Spinal cord (tissue), 10 donors: ENCODE results near the gene CRIP3. TPM values are rescaled to one million over a fixed set of nuclear protein-coding genes. Genes with fewer than 3 reads are reported as not detected.
"Not testable (repeated sequence)": the region's sequence is repeated elsewhere in the genome, so short reads cannot be mapped to it uniquely, and the experiment has no call there.

Experiments
- DNase-seq, 6 donors: peaks; one replicate each; pipeline versions ENCODE4 v3.0.0 to v3.0.0-alpha.2; 2013 to 2015; ENCODE audit warnings: low spot score in 6 of 6, low read depth in 4 of 6
- H3K27ac ChIP-seq: one replicate; pipeline ENCODE4 v1.5.1; 2013; ENCODE audit warnings: low read depth, low read length, control low read depth
- H3K27me3 ChIP-seq: one replicate; pipeline ENCODE4 v1.6.1; 2013; ENCODE audit warnings: low read length; ENCODE audit not compliant: control insufficient read depth, insufficient read depth
- H3K36me3 ChIP-seq: one replicate; pipeline ENCODE4 v1.6.1; 2013; ENCODE audit warnings: low read length; ENCODE audit not compliant: control insufficient read depth, insufficient read depth
- H3K4me1 ChIP-seq: one replicate; pipeline ENCODE4 v1.6.1; 2013; ENCODE audit warnings: low read length; ENCODE audit not compliant: control insufficient read depth, insufficient read depth
- H3K4me3 ChIP-seq: one replicate; pipeline ENCODE4 v1.5.1; 2013; ENCODE audit warnings: low read depth, low read length, control low read depth
- H3K9me3 ChIP-seq: one replicate; pipeline ENCODE4 v1.6.1; 2013; ENCODE audit warnings: low read length; ENCODE audit not compliant: control insufficient read depth, insufficient read depth
- WGBS: methylation state at CpG from one replicate; pipeline ENCODE4 v1.1.5; 2013; ENCODE audit warnings: missing lambda C conversion rate; ENCODE audit not compliant: insufficient coverage; 5-methylcytosine and 5-hydroxymethylcytosine counted together
- long read RNA-seq, 4 donors: transcript quantifications; one replicate each; lab custom pipeline, GENCODE V29; 2026
- polyA plus RNA-seq, 2 donors: library from polyadenylated mRNA; unstranded; fragments of 120-200 nt; gene quantifications; one replicate each; pipeline ENCODE4 v1.2.1, GENCODE V29; 2013; ENCODE audit not compliant: insufficient read length in 2 of 2
- total RNA-seq, 2 donors: library from RNA; depleted of rRNA in 1 of 2; stranded (reverse); fragments of 120-200 nt in 1 of 2; fragments of >200 nt in 1 of 2; gene quantifications; one replicate each; pipeline versions ENCODE4 v1.2.3 to v1.2.4, GENCODE V29; 2013 to 2014
- donor health status: healthy.

CRIP3 gene
- total RNA-seq (1 to 10 TPM; 5.7 to 8.4 TPM), polyA plus RNA-seq (10 to 100 TPM; 18.6 to 39.9 TPM)
- long read RNA-seq, donor 1, partial matches to known transcripts: 0 of 3 reads
- long read RNA-seq, donor 1, other reads (novel, unspliced or antisense): 0 of 3 reads
- long read RNA-seq, donor 2: 0 reads
- long read RNA-seq, donor 3, partial matches to known transcripts: 0 of 1 reads
- long read RNA-seq, donor 3, other reads (novel, unspliced or antisense): 0 of 1 reads
- long read RNA-seq, donor 4: 0 reads

DNA sequence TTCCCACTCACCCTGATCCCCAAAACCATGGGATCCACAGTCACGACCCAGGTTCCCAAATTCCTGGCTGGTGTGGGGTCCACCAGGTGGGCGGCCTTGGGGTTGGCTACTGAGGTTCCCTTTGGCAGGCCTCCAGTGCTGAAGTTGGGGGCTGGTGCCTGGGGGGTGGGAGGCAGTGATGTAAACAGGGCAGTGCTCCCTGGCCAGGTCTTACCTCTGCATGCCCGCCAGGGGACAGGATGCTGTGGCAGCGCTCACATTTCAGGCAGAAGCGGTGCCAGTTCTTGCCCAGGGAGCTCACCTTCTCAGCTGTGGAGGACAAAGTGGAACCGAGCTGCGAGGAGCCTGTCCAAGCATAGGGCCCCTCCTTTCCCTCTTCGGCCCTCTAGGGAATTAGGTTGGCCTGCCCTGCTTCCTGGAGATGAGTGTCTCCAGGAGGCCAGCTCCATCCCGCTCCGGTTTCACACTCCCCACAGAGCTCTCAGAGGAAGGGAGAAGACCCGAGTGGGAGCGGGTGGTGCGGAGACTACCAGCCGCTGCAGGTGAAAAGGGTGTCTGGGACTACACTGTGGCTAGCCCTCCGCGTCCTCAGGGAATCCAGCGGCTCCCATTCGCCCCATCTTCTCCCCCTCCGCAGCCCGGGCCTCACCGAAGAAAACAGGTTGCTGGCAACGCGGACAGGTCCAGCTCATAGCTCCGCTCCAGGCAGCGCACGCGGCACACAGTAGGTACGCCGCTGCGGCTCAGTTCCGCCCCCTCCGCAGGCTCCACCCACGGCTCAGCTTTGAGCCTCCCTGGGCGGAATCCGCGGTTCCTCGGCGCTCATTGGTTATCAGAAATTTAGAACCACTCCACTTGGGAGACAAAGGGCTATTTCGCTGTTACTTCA, at the start of gene CRIP3:
Gene CRIP3, minus strand, starts transcription at position 726 of the 889 bp plus-strand sequence. Its CDS starts 34 bp downstream, at position 692.
- no peak within 1 kb of the TSS for H3K27ac ChIP-seq
- 8% methylated on average over 38 of the region's 39 CpGs for WGBS
- H3K4me3 ChIP-seq: peak within 1 kb of the TSS; percentile 34
- no peaks in the 10 kb centered on the region for H3K27me3 ChIP-seq
- peaks cover 10% of the 10 kb centered on the region for H3K36me3 ChIP-seq
- peak in 3 of 6 donors; percentile 15 to 83 (median 60) for DNase-seq
- no peaks in the 10 kb centered on the region for H3K9me3 ChIP-seq
- H3K4me1 ChIP-seq: peaks cover 14% of the 10 kb centered on the region

- no peaks in the 10 kb centered on the region for H3K27me3 ChIP-seq
- no peaks in the 10 kb centered on the region for H3K9me3 ChIP-seq
- H3K36me3 ChIP-seq: peaks cover 35% of the 10 kb centered on the region
- no peak overlapping the region for H3K4me3 ChIP-seq
- no peaks in the 10 kb centered on the region for H3K4me1 ChIP-seq
- H3K27ac ChIP-seq: no peak overlapping the region
- DNase-seq: no peak
- no CpG with 5 or more reads among the region's 2 CpGs for WGBS
These were observed 47.4 kb upstream of the CRIP3 start for GRCh38 chr6:43355862-43356590.

DNA sequence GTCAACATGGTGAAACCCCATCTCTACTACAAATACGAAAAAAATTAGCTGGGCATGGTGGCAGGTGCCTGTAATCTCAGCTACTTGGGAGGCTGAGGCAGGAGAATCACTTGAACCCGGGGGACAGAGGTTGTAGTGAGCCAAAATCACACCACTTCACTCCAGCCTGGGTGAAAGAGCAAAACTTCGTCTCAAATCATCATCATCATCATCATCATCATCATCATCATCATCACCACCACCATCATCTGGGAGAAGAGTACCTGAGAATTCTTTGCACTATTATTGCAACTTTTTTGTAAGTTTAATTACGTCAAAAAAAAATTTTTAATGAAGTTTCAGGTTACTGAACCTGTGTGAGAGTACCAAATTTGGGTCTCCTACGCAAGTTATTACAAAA, 43.3 kb upstream of the CRIP3 start:
- not testable (repeated sequence) for H3K4me3 ChIP-seq, H3K27me3 ChIP-seq, H3K27ac ChIP-seq, H3K9me3 ChIP-seq, DNase-seq, H3K4me1 ChIP-seq
- 100% methylated on average over 1 of the region's 5 CpGs for WGBS
- peaks cover 49% of the 10 kb centered on the region for H3K36me3 ChIP-seq

- Histone ChIP-seq H3K27me3 (no peaks in the 10 kb centered on the region), H3K27ac (no peak overlapping the region), H3K9me3 (no peaks in the 10 kb centered on the region), H3K36me3 (peaks cover 46% of the 10 kb centered on the region), H3K4me1 (no peaks in the 10 kb centered on the region), H3K4me3 (no peak overlapping the region)
- 49% methylated on average over 2 of the region's 3 CpGs for WGBS
- DNase-seq: no peak
These were observed 38.8 kb upstream of the CRIP3 start for GRCh38 chr6:43347444-43347843.

- Histone ChIP-seq H3K36me3 (peaks cover 50% of the 10 kb centered on the region), H3K4me3 (no peak overlapping the region), H3K27me3 (no peaks in the 10 kb centered on the region), H3K9me3 (no peaks in the 10 kb centered on the region), H3K4me1 (no peaks in the 10 kb centered on the region), H3K27ac (no peak overlapping the region)
- 69% methylated on average over 3 of the region's 3 CpGs for WGBS
- no peak for DNase-seq
These were observed 38.4 kb upstream of the CRIP3 start for GRCh38 chr6:43347021-43347420.

GRCh38 chr6:43346243-43346642, 37.6 kb upstream of the CRIP3 start:
- not testable (repeated sequence) for H3K4me3 ChIP-seq, DNase-seq, H3K27ac ChIP-seq, H3K27me3 ChIP-seq, H3K4me1 ChIP-seq, H3K9me3 ChIP-seq
- H3K36me3 ChIP-seq: peaks cover 49% of the 10 kb centered on the region
- 98% methylated on average over 8 of the region's 11 CpGs for WGBS

- 100% methylated on average over 3 of the region's 4 CpGs for WGBS
- Histone ChIP-seq H3K36me3 (peaks cover 39% of the 10 kb centered on the region), H3K27me3 (no peaks in the 10 kb centered on the region), H3K27ac (no peak overlapping the region), H3K4me3 (no peak overlapping the region), H3K9me3 (no peaks in the 10 kb centered on the region), H3K4me1 (no peaks in the 10 kb centered on the region)
- DNase-seq: no peak
These were observed 30.5 kb upstream of the CRIP3 start for GRCh38 chr6:43339168-43339567.

GRCh38 chr6:43338243-43338642, 29.6 kb upstream of the CRIP3 start:
- Histone ChIP-seq H3K27me3 (no peaks in the 10 kb centered on the region), H3K9me3 (no peaks in the 10 kb centered on the region), H3K27ac (no peak overlapping the region), H3K4me1 (no peaks in the 10 kb centered on the region), H3K4me3 (no peak overlapping the region), H3K36me3 (peaks cover 39% of the 10 kb centered on the region)
- DNase-seq: no peak

GRCh38 chr6:43336382-43336781, 27.8 kb upstream of the CRIP3 start:
- Histone ChIP-seq H3K36me3 (peaks cover 29% of the 10 kb centered on the region), H3K27me3 (no peaks in the 10 kb centered on the region), H3K4me1 (no peaks in the 10 kb centered on the region), H3K9me3 (no peaks in the 10 kb centered on the region), H3K4me3 (no peak overlapping the region), H3K27ac (no peak overlapping the region)
- WGBS: 56% methylated on average over 1 of the region's 3 CpGs
- DNase-seq: no peak
